OCI-LY7 (cell line): ENCODE data around the gene HECA.

Experiments
- EZH2phosphoT487 ChIP-seq: fragments of 200-600 bp; sonication (generic); IDR thresholded peaks from 2 replicates; pipeline ENCODE4 v1.6.1; 2018; ENCODE audit warnings: low read depth, borderline replicate concordance, mild to moderate bottlenecking, mixed run types, antibody characterized with exemption, low read length, moderate library complexity, mixed read lengths
- TF ChIP-seq, protein P1 (sequence below): fragments of 200-600 bp; sonication (generic); conservative IDR thresholded peaks from 2 replicates; pipeline ENCODE4 v1.5.1; 2014; ENCODE audit warnings: mild to moderate bottlenecking, antibody characterized with exemption, low read length, moderate library complexity, mixed read lengths

DNA sequence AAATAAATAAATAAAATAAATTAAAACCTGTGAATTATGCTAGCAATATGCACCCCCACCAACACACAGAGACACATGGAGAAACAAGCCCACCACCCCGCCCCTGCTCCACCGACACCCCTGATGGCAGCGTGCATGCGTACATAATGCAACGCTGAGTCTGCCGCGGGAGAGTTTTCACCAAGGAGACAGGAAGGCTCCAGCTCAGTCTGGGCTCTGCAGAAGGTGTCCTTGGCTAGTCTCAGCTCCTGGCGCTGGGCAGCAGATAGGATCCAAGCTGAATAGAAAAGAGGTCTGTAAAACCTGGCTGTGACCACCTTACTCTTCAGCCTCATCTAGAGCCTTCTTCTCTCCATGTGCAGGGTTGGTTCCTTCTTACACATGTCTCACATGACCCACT, 26.5 kb upstream of the HECA start:
- TF ChIP-seq, protein P1, sequence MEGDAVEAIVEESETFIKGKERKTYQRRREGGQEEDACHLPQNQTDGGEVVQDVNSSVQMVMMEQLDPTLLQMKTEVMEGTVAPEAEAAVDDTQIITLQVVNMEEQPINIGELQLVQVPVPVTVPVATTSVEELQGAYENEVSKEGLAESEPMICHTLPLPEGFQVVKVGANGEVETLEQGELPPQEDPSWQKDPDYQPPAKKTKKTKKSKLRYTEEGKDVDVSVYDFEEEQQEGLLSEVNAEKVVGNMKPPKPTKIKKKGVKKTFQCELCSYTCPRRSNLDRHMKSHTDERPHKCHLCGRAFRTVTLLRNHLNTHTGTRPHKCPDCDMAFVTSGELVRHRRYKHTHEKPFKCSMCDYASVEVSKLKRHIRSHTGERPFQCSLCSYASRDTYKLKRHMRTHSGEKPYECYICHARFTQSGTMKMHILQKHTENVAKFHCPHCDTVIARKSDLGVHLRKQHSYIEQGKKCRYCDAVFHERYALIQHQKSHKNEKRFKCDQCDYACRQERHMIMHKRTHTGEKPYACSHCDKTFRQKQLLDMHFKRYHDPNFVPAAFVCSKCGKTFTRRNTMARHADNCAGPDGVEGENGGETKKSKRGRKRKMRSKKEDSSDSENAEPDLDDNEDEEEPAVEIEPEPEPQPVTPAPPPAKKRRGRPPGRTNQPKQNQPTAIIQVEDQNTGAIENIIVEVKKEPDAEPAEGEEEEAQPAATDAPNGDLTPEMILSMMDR, result no peak
- TF ChIP-seq EZH2phosphoT487, result no peak
